Erythroblast (primary cell): ENCODE data around the gene LSM2.

ENCODE experiments used
- GATA1 ChIP-seq: IDR thresholded peaks from 2 replicates; pipeline ENCODE4 v1.6.1; 2011; ENCODE audit warnings: low read depth, mild to moderate bottlenecking, control low read depth, low read length, moderate library complexity
- POLR2A ChIP-seq: IDR thresholded peaks from 2 replicates; pipeline ENCODE4 v1.6.1; 2011; ENCODE audit warnings: mild to moderate bottlenecking, low read length

DNA sequence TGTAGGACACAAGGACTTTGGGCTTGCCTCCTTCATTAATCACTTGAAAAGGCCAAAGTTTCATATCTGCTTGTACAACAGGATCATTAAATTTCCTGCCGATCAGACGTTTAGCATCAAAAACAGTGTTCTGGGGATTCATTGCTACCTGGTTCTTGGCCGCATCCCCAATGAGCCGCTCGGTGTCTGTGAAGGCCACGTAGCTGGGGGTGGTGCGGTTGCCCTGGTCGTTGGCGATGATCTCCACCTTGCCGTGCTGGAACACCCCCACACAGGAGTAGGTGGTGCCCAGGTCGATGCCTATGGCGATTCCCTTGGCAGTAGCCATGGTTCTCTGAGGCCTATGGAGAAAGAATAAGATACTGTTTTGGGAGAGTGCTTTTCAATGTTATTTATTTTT lies 4.9 kb upstream of the LSM2 start:
- TF ChIP-seq POLR2A (no peak), GATA1 (no peak)
